HepG2 (cell line): ENCODE results near the gene SOCS1. TPM values are rescaled to one million over a fixed set of nuclear protein-coding genes. Genes with fewer than 3 reads are reported as not detected.
A peak's percentile ranks its signal among the peaks of the same experiment; 100 is the strongest.

Experiments used
- CENPT ChIP-seq: sonication (generic); formaldehyde crosslinking; IDR thresholded peaks from 2 replicates; pipeline ENCODE4 v1.8.0; 2022; ENCODE audit warnings: low read depth, mild to moderate bottlenecking, moderate library complexity, missing genetic modification reagents
- ISL2 ChIP-seq: sonication (generic); formaldehyde crosslinking; IDR thresholded peaks from 2 replicates; pipeline ENCODE4 v1.5.0; 2020; ENCODE audit warnings: missing genetic modification reagents
- RAD51 ChIP-seq: fragments of 450-650 bp; IDR thresholded peaks from 2 replicates; pipeline ENCODE4 v1.6.1; 2016; ENCODE audit warnings: borderline replicate concordance
- RFXANK ChIP-seq: IDR thresholded peaks from 2 replicates; pipeline ENCODE4 v1.6.1; 2016
- RNF2 ChIP-seq: fragments of 450-650 bp; conservative IDR thresholded peaks from 2 replicates; pipeline ENCODE4 v1.6.1; 2016; ENCODE audit warnings: low read depth
- YEATS4 ChIP-seq: sonication (generic); formaldehyde crosslinking; IDR thresholded peaks from 2 replicates; pipeline ENCODE4 v1.4.0; 2020; ENCODE audit warnings: missing genetic modification reagents, borderline replicate concordance
- ZNF329 ChIP-seq: sonication (generic); formaldehyde crosslinking; IDR thresholded peaks from 2 replicates; pipeline ENCODE4 v1.9.0; 2021; ENCODE audit warnings: low read depth, mild to moderate bottlenecking, missing genetic modification reagents
- ZNF549 ChIP-seq: sonication (generic); formaldehyde crosslinking; IDR thresholded peaks from 2 replicates; pipeline ENCODE4 v1.5.0; 2020; ENCODE audit warnings: missing genetic modification reagents
- ZNF781 ChIP-seq: sonication (generic); formaldehyde crosslinking; IDR thresholded peaks from 2 replicates; pipeline ENCODE4 v1.5.1; 2020; ENCODE audit warnings: borderline replicate concordance, mild to moderate bottlenecking, missing genetic modification reagents; ENCODE audit errors: not compliant biosample characterization
- polyA plus RNA-seq, 8 experiments: library from polyadenylated mRNA; depleted of rRNA in 3 of 8; stranded (reverse) in 7 of 8; unstranded in 1 of 8; fragments of >200 nt; fragmentation: Illumina TruSeq in 4 of 8; extraction: Trizol in 4 of 8; gene quantifications; 2 replicates each; pipeline versions ENCODE4 v1.2.1 to v1.2.3, GENCODE V29; 2011 to 2016; ENCODE audit warnings: low read depth in 4 of 8, missing spikeins in 1 of 8, mixed read lengths in 1 of 8; ENCODE audit not compliant: insufficient read depth in 1 of 8
- total RNA-seq, 5 experiments: library from RNA; depleted of rRNA; stranded (reverse); fragments of >200 nt; fragmentation: Illumina TruSeq; extraction: Trizol; gene quantifications; 2 replicates each; pipeline ENCODE4 v1.2.3, GENCODE V29; 2016; ENCODE audit warnings: low read depth in 1 of 5
- TF ChIP-seq, protein P1 (sequence below), 2 experiments: fragments of 450-650 bp in 1 of 2; sonication (generic) in 1 of 2; formaldehyde crosslinking in 1 of 2; IDR thresholded peaks; 2 replicates each; pipeline versions ENCODE4 v1.6.1 to v1.8.0; 2016 to 2022; ENCODE audit warnings: antibody characterized with exemption in 1 of 2, mild to moderate bottlenecking in 1 of 2, missing genetic modification reagents in 1 of 2
- TF ChIP-seq, protein P2 (sequence below): sonication (generic); formaldehyde crosslinking; IDR thresholded peaks from 2 replicates; pipeline ENCODE4 v1.5.1; 2020; ENCODE audit warnings: missing genetic modification reagents, mild to moderate bottlenecking, borderline replicate concordance
- TF ChIP-seq, protein P3 (sequence below): sonication (generic); formaldehyde crosslinking; IDR thresholded peaks from 2 replicates; pipeline ENCODE4 v1.4.0; 2020; ENCODE audit warnings: mild to moderate bottlenecking, low read depth, missing genetic modification reagents
- TF ChIP-seq, protein P4 (sequence below): sonication (generic); formaldehyde crosslinking; IDR thresholded peaks from 2 replicates; pipeline ENCODE4 v1.4.0; 2020; ENCODE audit warnings: missing genetic modification reagents, borderline replicate concordance

The SOCS1 gene
- total and polyA plus RNA-seq, 2 of the 13 experiments (the other 11 are each of a cell fraction or from before 2014, with no cell fraction given), result 5.3 to 6.3 TPM

DNA sequence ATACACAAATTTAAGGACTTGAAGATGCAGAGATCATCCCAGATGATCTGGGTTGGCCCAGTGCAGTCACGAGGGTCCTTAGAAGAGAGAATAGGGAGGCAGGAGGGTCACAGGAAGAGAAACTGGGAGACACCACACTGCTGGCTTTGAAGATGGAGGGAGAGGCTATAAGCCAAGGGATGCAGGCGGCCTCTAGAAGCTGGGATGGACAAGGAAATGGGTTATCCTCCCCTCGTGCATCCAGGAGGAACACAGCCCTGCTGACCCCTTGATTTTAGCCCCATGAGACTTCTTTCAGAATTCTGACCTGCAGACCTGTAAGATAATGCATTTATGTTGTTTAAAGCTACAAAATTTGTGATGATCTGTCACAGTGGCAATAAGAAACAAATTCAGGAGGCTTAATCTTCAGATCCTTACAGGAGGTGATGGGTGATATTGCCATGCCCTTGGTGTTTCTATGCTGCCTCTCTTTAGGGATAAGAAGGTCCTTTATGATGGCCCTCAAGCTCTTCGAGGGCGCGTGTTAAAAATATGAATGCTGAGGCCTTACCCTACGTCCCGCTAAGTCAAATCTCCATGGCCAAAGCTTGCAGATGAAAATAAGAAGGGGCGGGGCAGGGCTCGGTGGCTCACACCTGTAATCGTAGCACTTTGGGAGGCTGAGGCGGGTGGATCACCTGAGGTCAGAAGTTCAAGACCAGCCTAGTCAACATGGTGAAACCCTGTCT is 21.8 kb upstream of the SOCS1 start (continued):
- TF ChIP-seq, protein P1, sequence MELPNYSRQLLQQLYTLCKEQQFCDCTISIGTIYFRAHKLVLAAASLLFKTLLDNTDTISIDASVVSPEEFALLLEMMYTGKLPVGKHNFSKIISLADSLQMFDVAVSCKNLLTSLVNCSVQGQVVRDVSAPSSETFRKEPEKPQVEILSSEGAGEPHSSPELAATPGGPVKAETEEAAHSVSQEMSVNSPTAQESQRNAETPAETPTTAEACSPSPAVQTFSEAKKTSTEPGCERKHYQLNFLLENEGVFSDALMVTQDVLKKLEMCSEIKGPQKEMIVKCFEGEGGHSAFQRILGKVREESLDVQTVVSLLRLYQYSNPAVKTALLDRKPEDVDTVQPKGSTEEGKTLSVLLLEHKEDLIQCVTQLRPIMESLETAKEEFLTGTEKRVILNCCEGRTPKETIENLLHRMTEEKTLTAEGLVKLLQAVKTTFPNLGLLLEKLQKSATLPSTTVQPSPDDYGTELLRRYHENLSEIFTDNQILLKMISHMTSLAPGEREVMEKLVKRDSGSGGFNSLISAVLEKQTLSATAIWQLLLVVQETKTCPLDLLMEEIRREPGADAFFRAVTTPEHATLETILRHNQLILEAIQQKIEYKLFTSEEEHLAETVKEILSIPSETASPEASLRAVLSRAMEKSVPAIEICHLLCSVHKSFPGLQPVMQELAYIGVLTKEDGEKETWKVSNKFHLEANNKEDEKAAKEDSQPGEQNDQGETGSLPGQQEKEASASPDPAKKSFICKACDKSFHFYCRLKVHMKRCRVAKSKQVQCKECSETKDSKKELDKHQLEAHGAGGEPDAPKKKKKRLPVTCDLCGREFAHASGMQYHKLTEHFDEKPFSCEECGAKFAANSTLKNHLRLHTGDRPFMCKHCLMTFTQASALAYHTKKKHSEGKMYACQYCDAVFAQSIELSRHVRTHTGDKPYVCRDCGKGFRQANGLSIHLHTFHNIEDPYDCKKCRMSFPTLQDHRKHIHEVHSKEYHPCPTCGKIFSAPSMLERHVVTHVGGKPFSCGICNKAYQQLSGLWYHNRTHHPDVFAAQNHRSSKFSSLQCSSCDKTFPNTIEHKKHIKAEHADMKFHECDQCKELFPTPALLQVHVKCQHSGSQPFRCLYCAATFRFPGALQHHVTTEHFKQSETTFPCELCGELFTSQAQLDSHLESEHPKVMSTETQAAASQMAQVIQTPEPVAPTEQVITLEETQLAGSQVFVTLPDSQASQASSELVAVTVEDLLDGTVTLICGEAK (IDR thresholded peaks at IDR 0.05), result no peak
- TF ChIP-seq, protein P1 (CRISPR knock-in tag; IDR thresholded peaks at IDR 0.05), result peak; percentile 77
- TF ChIP-seq RFXANK (CRISPR knock-in tag) (no peak), ZNF549 (CRISPR knock-in tag) (no peak), CENPT (CRISPR knock-in tag) (no peak), ZNF329 (CRISPR knock-in tag) (no peak), YEATS4 (CRISPR knock-in tag) (no peak), ISL2 (CRISPR knock-in tag) (no peak), ZNF781 (CRISPR knock-in tag) (no peak), RNF2 (no peak), RAD51 (no peak)
- TF ChIP-seq, protein P2, sequence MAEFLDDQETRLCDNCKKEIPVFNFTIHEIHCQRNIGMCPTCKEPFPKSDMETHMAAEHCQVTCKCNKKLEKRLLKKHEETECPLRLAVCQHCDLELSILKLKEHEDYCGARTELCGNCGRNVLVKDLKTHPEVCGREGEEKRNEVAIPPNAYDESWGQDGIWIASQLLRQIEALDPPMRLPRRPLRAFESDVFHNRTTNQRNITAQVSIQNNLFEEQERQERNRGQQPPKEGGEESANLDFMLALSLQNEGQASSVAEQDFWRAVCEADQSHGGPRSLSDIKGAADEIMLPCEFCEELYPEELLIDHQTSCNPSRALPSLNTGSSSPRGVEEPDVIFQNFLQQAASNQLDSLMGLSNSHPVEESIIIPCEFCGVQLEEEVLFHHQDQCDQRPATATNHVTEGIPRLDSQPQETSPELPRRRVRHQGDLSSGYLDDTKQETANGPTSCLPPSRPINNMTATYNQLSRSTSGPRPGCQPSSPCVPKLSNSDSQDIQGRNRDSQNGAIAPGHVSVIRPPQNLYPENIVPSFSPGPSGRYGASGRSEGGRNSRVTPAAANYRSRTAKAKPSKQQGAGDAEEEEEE (CRISPR knock-in tag), result no peak
- TF ChIP-seq, protein P3, sequence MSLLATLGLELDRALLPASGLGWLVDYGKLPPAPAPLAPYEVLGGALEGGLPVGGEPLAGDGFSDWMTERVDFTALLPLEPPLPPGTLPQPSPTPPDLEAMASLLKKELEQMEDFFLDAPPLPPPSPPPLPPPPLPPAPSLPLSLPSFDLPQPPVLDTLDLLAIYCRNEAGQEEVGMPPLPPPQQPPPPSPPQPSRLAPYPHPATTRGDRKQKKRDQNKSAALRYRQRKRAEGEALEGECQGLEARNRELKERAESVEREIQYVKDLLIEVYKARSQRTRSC (CRISPR knock-in tag), result no peak
- TF ChIP-seq, protein P4, sequence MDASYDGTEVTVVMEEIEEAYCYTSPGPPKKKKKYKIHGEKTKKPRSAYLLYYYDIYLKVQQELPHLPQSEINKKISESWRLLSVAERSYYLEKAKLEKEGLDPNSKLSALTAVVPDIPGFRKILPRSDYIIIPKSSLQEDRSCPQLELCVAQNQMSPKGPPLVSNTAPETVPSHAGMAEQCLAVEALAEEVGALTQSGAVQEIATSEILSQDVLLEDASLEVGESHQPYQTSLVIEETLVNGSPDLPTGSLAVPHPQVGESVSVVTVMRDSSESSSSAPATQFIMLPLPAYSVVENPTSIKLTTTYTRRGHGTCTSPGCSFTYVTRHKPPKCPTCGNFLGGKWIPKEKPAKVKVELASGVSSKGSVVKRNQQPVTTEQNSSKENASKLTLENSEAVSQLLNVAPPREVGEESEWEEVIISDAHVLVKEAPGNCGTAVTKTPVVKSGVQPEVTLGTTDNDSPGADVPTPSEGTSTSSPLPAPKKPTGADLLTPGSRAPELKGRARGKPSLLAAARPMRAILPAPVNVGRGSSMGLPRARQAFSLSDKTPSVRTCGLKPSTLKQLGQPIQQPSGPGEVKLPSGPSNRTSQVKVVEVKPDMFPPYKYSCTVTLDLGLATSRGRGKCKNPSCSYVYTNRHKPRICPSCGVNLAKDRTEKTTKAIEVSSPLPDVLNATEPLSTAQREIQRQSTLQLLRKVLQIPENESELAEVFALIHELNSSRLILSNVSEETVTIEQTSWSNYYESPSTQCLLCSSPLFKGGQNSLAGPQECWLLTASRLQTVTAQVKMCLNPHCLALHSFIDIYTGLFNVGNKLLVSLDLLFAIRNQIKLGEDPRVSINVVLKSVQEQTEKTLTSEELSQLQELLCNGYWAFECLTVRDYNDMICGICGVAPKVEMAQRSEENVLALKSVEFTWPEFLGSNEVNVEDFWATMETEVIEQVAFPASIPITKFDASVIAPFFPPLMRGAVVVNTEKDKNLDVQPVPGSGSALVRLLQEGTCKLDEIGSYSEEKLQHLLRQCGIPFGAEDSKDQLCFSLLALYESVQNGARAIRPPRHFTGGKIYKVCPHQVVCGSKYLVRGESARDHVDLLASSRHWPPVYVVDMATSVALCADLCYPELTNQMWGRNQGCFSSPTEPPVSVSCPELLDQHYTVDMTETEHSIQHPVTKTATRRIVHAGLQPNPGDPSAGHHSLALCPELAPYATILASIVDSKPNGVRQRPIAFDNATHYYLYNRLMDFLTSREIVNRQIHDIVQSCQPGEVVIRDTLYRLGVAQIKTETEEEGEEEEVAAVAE, result no peak
